K562 (cell line): Measurements from ENCODE around the gene MGP. TPM values are rescaled to one million over a fixed set of nuclear protein-coding genes. Genes with fewer than 3 reads are reported as not detected.

ENCODE experiments used
- HOXB6 ChIP-seq: fragments of 250-450 bp; sonication (Bioruptor Pico); IDR thresholded peaks from 2 replicates; pipeline ENCODE4 v1.5.1; 2022; ENCODE audit warnings: mild to moderate bottlenecking, borderline replicate concordance
- SP2 ChIP-seq: IDR thresholded peaks from 2 replicates; pipeline ENCODE4 v1.6.1; 2011; ENCODE audit warnings: mild to moderate bottlenecking, low read depth, low read length, moderate library complexity; ENCODE audit not compliant: poor library complexity, severe bottlenecking; ENCODE audit errors: extremely low read depth
- TSHZ1 ChIP-seq: fragments of 250-450 bp; sonication (Bioruptor Pico); IDR thresholded peaks from 2 replicates; pipeline ENCODE4 v1.4.0; 2020; ENCODE audit warnings: mild to moderate bottlenecking, moderate library complexity
- YBX1 ChIP-seq: fragments of 450-650 bp; IDR thresholded peaks from 2 replicates; pipeline ENCODE4 v1.7.1; 2016; ENCODE audit warnings: mild to moderate bottlenecking
- ZNF407 ChIP-seq: fragments of 450-650 bp; IDR thresholded peaks from 2 replicates; pipeline ENCODE4 v1.6.1; 2016; ENCODE audit warnings: low read depth
- polyA plus RNA-seq, 8 experiments: library from polyadenylated mRNA; depleted of rRNA in 4 of 8; stranded (reverse) in 5 of 8; unstranded in 3 of 8; fragments of >200 nt; fragmentation: Nextera tagmentation in 2 of 8; fragmentation: Illumina TruSeq in 1 of 8; extraction: Ambion mirVana in 2 of 8; extraction: Trizol in 1 of 8; gene quantifications; 2 replicates each; pipeline versions ENCODE4 v1.2.1 to v1.2.3, GENCODE V29; 2011 to 2014; ENCODE audit warnings: inconsistent platforms in 1 of 8, missing spikeins in 1 of 8
- total RNA-seq, 7 experiments: library from RNA; depleted of rRNA in 6 of 7; stranded (reverse); fragments of >200 nt in 6 of 7; fragmentation: Illumina TruSeq in 2 of 7; extraction: Trizol in 2 of 7; gene quantifications; 2 replicates each; pipeline versions ENCODE4 v1.2.1 to v1.2.3, GENCODE V29; 2011 to 2021; ENCODE audit warnings: low replicate concordance in 1 of 7
- TF ChIP-seq, protein P1 (sequence below): sonication (generic); formaldehyde crosslinking; IDR thresholded peaks from 2 replicates; pipeline ENCODE4 v1.8.0; 2022; ENCODE audit warnings: mild to moderate bottlenecking, missing genetic modification reagents, borderline replicate concordance
- TF ChIP-seq, protein P2 (sequence below): fragments of 250-450 bp; sonication (Bioruptor Pico); IDR thresholded peaks from 2 replicates; pipeline ENCODE4 v1.4.0; 2020; ENCODE audit warnings: mild to moderate bottlenecking, moderate library complexity
- TF ChIP-seq, protein P3 (sequence below): fragments of 200-400 bp; formaldehyde crosslinking; IDR thresholded peaks from 2 replicates; pipeline ENCODE4 v1.6.1; 2017; ENCODE audit warnings: mild to moderate bottlenecking, low read depth, low read length, moderate library complexity

MGP gene
- total and polyA plus RNA-seq, 9 of the 15 experiments (the other 6 are each of a cell fraction or from before 2014, with no cell fraction given), result 1.2 TPM; not detected in 8

- TF ChIP-seq, protein P1, sequence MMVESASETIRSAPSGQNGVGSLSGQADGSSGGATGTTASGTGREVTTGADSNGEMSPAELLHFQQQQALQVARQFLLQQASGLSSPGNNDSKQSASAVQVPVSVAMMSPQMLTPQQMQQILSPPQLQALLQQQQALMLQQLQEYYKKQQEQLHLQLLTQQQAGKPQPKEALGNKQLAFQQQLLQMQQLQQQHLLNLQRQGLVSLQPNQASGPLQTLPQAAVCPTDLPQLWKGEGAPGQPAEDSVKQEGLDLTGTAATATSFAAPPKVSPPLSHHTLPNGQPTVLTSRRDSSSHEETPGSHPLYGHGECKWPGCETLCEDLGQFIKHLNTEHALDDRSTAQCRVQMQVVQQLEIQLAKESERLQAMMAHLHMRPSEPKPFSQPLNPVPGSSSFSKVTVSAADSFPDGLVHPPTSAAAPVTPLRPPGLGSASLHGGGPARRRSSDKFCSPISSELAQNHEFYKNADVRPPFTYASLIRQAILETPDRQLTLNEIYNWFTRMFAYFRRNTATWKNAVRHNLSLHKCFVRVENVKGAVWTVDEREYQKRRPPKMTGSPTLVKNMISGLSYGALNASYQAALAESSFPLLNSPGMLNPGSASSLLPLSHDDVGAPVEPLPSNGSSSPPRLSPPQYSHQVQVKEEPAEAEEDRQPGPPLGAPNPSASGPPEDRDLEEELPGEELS, result no peak
- no peak for TF ChIP-seq HOXB6 (CRISPR knock-in tag)
- TF ChIP-seq ZNF407, result no peak
- TF ChIP-seq TSHZ1, result no peak
- TF ChIP-seq SP2, result no peak
- no peak for TF ChIP-seq YBX1
- TF ChIP-seq, protein P2, sequence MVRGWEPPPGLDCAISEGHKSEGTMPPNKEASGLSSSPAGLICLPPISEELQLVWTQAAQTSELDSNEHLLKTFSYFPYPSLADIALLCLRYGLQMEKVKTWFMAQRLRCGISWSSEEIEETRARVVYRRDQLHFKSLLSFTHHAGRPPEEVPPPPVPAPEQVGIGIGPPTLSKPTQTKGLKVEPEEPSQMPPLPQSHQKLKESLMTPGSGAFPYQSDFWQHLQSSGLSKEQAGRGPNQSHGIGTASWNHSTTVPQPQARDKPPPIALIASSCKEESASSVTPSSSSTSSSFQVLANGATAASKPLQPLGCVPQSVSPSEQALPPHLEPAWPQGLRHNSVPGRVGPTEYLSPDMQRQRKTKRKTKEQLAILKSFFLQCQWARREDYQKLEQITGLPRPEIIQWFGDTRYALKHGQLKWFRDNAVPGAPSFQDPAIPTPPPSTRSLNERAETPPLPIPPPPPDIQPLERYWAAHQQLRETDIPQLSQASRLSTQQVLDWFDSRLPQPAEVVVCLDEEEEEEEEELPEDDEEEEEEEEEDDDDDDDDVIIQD, result no peak
- TF ChIP-seq, protein P3, sequence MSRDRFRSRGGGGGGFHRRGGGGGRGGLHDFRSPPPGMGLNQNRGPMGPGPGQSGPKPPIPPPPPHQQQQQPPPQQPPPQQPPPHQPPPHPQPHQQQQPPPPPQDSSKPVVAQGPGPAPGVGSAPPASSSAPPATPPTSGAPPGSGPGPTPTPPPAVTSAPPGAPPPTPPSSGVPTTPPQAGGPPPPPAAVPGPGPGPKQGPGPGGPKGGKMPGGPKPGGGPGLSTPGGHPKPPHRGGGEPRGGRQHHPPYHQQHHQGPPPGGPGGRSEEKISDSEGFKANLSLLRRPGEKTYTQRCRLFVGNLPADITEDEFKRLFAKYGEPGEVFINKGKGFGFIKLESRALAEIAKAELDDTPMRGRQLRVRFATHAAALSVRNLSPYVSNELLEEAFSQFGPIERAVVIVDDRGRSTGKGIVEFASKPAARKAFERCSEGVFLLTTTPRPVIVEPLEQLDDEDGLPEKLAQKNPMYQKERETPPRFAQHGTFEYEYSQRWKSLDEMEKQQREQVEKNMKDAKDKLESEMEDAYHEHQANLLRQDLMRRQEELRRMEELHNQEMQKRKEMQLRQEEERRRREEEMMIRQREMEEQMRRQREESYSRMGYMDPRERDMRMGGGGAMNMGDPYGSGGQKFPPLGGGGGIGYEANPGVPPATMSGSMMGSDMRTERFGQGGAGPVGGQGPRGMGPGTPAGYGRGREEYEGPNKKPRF, result no peak
Observed at GRCh38 chr12:14846876-14847580, 38.6 kb downstream of the MGP start (continued).
